PC-3 (cell line): ENCODE measurements around the gene WDFY3. TPM values are rescaled to one million over a fixed set of nuclear protein-coding genes. Genes with fewer than 3 reads are reported as not detected.

ENCODE experiments used
- ATAC-seq: fragments of 200-7000 bp; cut with Tn5 transposase; 2 replicates; pipeline ENCODE4 v1.9.1; 2020; ENCODE audit warnings: mild to moderate bottlenecking, moderate library complexity
- BruUV-seq: library from RNA; stranded (reverse); fragments of 400-500 nt; replicated peaks from 2 replicates; lab custom pipeline; 2021; lab: Mats Ljungman, UMichigan
- CTCF ChIA-PET: fragments of 300-600 bp; sonication (Branson Sonifier 250); formaldehyde crosslinking; loops from one replicate; lab custom pipeline; 2022; ENCODE audit warnings: antibody characterized with exemption; lab: Charles Lee
- POLR2A ChIA-PET: fragments of 300-600 bp; sonication (Branson Sonifier 250); formaldehyde crosslinking; loops from one replicate; lab custom pipeline; 2022; ENCODE audit warnings: antibody characterized with exemption; ENCODE audit not compliant: unreplicated experiment; lab: Charles Lee
- DNase-seq: peaks from one replicate; pipeline ENCODE4 v3.0.0-alpha.2; 2015
- H2AFZ ChIP-seq: fragments of 300-600 bp; sonication (generic); 2 replicates; pipeline ENCODE4 v1.6.0; 2016; ENCODE audit warnings: antibody characterized with exemption, low read length
- H3F3A ChIP-seq: fragments of 300-600 bp; sonication (generic); one replicate; pipeline ENCODE4 v1.6.0; 2017; ENCODE audit warnings: antibody characterized with exemption, low read length, control low read depth, mild to moderate bottlenecking; ENCODE audit not compliant: unreplicated experiment
- H3K27ac ChIP-seq: fragments of 300-600 bp; sonication (generic); 2 replicates; pipeline ENCODE4 v1.5.1; 2016; ENCODE audit warnings: mild to moderate bottlenecking, low read length
- H3K27me3 ChIP-seq: fragments of 300-600 bp; sonication (generic); 2 replicates; pipeline ENCODE4 v1.6.1; 2016; ENCODE audit warnings: low read length, mixed read lengths
- H3K36me3 ChIP-seq: fragments of 300-600 bp; sonication (generic); 2 replicates; pipeline ENCODE4 v1.6.1; 2016; ENCODE audit warnings: low read depth, mixed run types, low read length, mixed read lengths
- H3K4me1 ChIP-seq: fragments of 300-600 bp; sonication (generic); 2 replicates; pipeline ENCODE4 v1.5.1; 2016; ENCODE audit warnings: low read length; ENCODE audit not compliant: insufficient read depth
- H3K4me2 ChIP-seq: fragments of 300-600 bp; sonication (generic); 2 replicates; pipeline ENCODE4 v1.6.0; 2016; ENCODE audit warnings: low read length
- H3K4me3 ChIP-seq: fragments of 300-600 bp; sonication (generic); 2 replicates; pipeline ENCODE4 v1.5.1; 2016; ENCODE audit warnings: mild to moderate bottlenecking, low read length, mixed read lengths
- H3K79me2 ChIP-seq: fragments of 300-600 bp; sonication (generic); 2 replicates; pipeline ENCODE4 v1.6.1; 2017; ENCODE audit warnings: low read length, mixed read lengths
- H3K9ac ChIP-seq: fragments of 300-600 bp; sonication (generic); 2 replicates; pipeline ENCODE4 v1.6.0; 2016; ENCODE audit warnings: mild to moderate bottlenecking, low read length
- H3K9me2 ChIP-seq: fragments of 300-600 bp; sonication (generic); replicated peaks from 2 replicates; pipeline ENCODE4 v1.6.1; 2016; ENCODE audit warnings: mixed run types, low read length, mixed read lengths
- H3K9me3 ChIP-seq: fragments of 300-600 bp; sonication (generic); 2 replicates; pipeline ENCODE4 v1.6.1; 2016; ENCODE audit warnings: low read length, mixed read lengths
- H4K20me1 ChIP-seq: fragments of 300-600 bp; sonication (generic); 2 replicates; pipeline ENCODE4 v1.6.1; 2016; ENCODE audit warnings: low read length, mixed read lengths
- CTCF ChIP-seq: fragments of 300-600 bp; sonication (generic); conservative IDR thresholded peaks from 2 replicates; pipeline ENCODE4 v1.5.1; 2017; ENCODE audit warnings: antibody characterized with exemption, low read depth, mild to moderate bottlenecking, low read length
- EZH2 ChIP-seq: fragments of 300-600 bp; sonication (generic); IDR thresholded peaks from one replicate; pipeline ENCODE4 v1.6.1; 2017; ENCODE audit warnings: antibody characterized with exemption, mild to moderate bottlenecking, low read length; ENCODE audit not compliant: unreplicated experiment
- EZH2phosphoT487 ChIP-seq: fragments of 300-600 bp; sonication (generic); IDR thresholded peaks from 2 replicates; pipeline ENCODE4 v1.6.1; 2018; ENCODE audit warnings: mild to moderate bottlenecking, antibody characterized with exemption, low read length, borderline replicate concordance
- intact Hi-C: fragments of 100-400 bp; cut with micrococcal nuclease; formaldehyde crosslinking; loops from 2 replicates; pipeline ENCODE4 v1.9.0; 2023
- total RNA-seq: library from RNA; depleted of rRNA; stranded (reverse); fragments of >200 nt; gene quantifications from 2 replicates; pipeline ENCODE4 v1.2.3, GENCODE V29; 2014

Gene WDFY3
- total RNA-seq, 1 experiment from 2014 or later, result 23.1 TPM

- POLR2A ChIA-PET, result no interaction called here
- Histone ChIP-seq H4K20me1 (no peaks in the 10 kb centered on the region), H3K36me3 (no peaks in the 10 kb centered on the region), H3K27ac (no peak overlapping the region), H3K4me3 (no peak overlapping the region), H3K9ac (no peak overlapping the region), H3K79me2 (no peaks in the 10 kb centered on the region), H3K4me2 (no peak overlapping the region), H3K9me2 (no peaks in the 10 kb centered on the region), H3K4me1 (no peaks in the 10 kb centered on the region), H3F3A (no peaks in the 10 kb centered on the region), H3K9me3 (no peaks in the 10 kb centered on the region), H2AFZ (no peak overlapping the region), H3K27me3 (no peaks in the 10 kb centered on the region)
- ATAC-seq (no peak), DNase-seq (no peak)
- no peak for TF ChIP-seq EZH2phosphoT487
- TF ChIP-seq EZH2, result no peak
- no peak for TF ChIP-seq CTCF
- BruUV-seq, result no TSS peak
- intact Hi-C loops, result no loop called here
- CTCF ChIA-PET, result no interaction called here
Measured at GRCh38 chr4:84826681-84827080, 139.8 kb downstream of the WDFY3 start.

- no peak overlapping the region for H3K9ac ChIP-seq
- TF ChIP-seq CTCF (no peak), EZH2phosphoT487 (no peak), EZH2 (no peak)
- BruUV-seq, result no TSS peak
- H3K9me2 ChIP-seq, result no peaks in the 10 kb centered on the region
- ChIA-PET CTCF (interaction anchor here (0.7 kb wide), 1 partner anchor 242 kb away, joined by 8 read pairs; no protein-coding TSS in a partner anchor), POLR2A (no interaction called here)
- no peaks in the 10 kb centered on the region for H3K4me1 ChIP-seq
- no peaks in the 10 kb centered on the region for H3K9me3 ChIP-seq
- no peaks in the 10 kb centered on the region for H3K36me3 ChIP-seq
- no peaks in the 10 kb centered on the region for H3K79me2 ChIP-seq
- no peak for ATAC-seq
- no peak overlapping the region for H3K4me2 ChIP-seq
- intact Hi-C loops, result no loop called here
- no peak overlapping the region for H3K27ac ChIP-seq
- no peaks in the 10 kb centered on the region for H4K20me1 ChIP-seq
- H2AFZ ChIP-seq, result no peak overlapping the region
- no peak for DNase-seq
- no peaks in the 10 kb centered on the region for H3F3A ChIP-seq
- no peak overlapping the region for H3K4me3 ChIP-seq
- H3K27me3 ChIP-seq, result no peaks in the 10 kb centered on the region
Measured at GRCh38 chr4:84825701-84826341, 140.7 kb downstream of the WDFY3 start.

GRCh38 chr4:84821064-84821463 lies 145.4 kb downstream of the WDFY3 start:
- intact Hi-C loops, result no loop called here
- no peak overlapping the region for H3K9ac ChIP-seq
- no peak overlapping the region for H3K27ac ChIP-seq
- no peak for DNase-seq
- H2AFZ ChIP-seq, result no peak overlapping the region
- H4K20me1 ChIP-seq, result no peaks in the 10 kb centered on the region
- H3K9me2 ChIP-seq, result no peaks in the 10 kb centered on the region
- no TSS peak for BruUV-seq
- no peaks in the 10 kb centered on the region for H3K36me3 ChIP-seq
- H3F3A ChIP-seq, result no peaks in the 10 kb centered on the region
- H3K27me3 ChIP-seq, result no peaks in the 10 kb centered on the region
- H3K79me2 ChIP-seq, result no peaks in the 10 kb centered on the region
- no peaks in the 10 kb centered on the region for H3K4me1 ChIP-seq
- no peak for ATAC-seq
- H3K4me3 ChIP-seq, result no peak overlapping the region
- no peaks in the 10 kb centered on the region for H3K9me3 ChIP-seq
- H3K4me2 ChIP-seq, result no peak overlapping the region
- POLR2A ChIA-PET, result no interaction called here
- CTCF ChIA-PET, result no interaction called here
- TF ChIP-seq CTCF (no peak), EZH2 (no peak), EZH2phosphoT487 (no peak)
